ENCODE results near the gene R3HDM4.

DNA sequence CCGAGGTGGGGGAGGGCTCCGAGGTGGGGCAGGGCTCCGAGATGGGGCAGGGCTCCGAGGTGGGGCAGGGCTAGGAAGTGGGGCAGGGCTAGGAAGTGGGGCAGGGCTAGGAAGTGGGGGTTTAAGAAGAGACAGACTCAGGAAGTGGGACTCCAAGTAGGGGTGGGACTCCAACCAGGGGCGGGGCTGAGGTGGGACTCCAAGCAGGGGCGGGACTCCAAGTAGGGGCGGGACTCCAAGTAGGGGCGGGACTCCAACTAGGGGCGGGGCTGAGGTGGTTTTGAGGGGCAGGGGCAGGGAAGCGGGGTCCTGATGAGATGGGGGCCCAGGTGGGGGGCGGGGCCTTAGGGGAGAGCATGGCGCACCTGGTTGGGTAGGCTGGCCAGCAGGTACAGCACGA, 39.9 kb downstream of the R3HDM4 start:
- TF ChIP-seq TAF1 (IDR thresholded peaks at IDR 0.05; ENCODE audit: borderline replicate concordance, low read depth, low read length) (no peak), POLR2A (IDR thresholded peaks at IDR 0.05; ENCODE audit: low read depth, low read length) (no peak), MTA2 (IDR thresholded peaks at IDR 0.05; ENCODE audit: low read depth) (no peak), FOS (IDR thresholded peaks at IDR 0.05; ENCODE audit: borderline replicate concordance, extremely low read depth, insufficient read length) (no peak)
- TF ChIP-seq, protein P1, sequence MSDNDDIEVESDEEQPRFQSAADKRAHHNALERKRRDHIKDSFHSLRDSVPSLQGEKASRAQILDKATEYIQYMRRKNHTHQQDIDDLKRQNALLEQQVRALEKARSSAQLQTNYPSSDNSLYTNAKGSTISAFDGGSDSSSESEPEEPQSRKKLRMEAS (IDR thresholded peaks at IDR 0.05; ENCODE audit: low read depth, low read length), result no peak

Data from GM12878 (cell line).